GM19455 (cell line): ENCODE results near the gene MUSK.
A peak's percentile ranks its signal among the peaks of the same experiment; 100 is the strongest.

Experiments
- ATAC-seq: cut with Tn5 transposase; IDR thresholded peaks from one replicate; pipeline ENCODE4 v1.9.1; 2021; ENCODE audit not compliant: unreplicated experiment

The MUSK gene

DNA sequence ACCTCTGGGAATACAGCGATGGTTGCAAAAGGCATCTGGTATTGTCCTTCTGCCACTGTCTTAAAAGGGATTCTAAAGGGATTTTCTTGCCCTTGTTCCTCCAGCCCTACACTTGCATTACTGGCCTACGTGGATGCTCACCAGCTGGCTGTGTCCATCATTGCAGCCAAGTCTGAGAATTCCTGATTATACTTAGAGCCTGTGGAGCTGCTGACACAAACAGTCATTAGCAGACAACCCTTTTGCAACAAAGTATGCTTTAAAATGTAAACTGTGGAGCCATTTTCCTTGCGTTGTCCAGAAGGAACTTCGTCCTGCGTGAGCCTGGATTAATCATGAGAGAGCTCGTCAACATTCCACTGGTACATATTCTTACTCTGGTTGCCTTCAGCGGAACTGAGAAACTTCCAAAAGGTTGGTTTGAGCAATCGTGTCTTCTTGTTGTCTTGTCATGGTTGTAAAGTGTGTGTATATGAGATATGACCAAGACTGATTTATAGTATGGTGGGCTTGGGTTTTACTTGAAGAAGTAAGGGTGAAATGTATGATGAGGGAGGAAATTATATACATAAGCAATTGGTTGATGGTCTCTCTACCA lies at the start of gene MUSK:
TSS of gene MUSK (plus strand) at position 222 of the 598 bp plus-strand sequence. CDS start at position 336, 114 bp downstream.
- ATAC-seq, result no peak

DNA sequence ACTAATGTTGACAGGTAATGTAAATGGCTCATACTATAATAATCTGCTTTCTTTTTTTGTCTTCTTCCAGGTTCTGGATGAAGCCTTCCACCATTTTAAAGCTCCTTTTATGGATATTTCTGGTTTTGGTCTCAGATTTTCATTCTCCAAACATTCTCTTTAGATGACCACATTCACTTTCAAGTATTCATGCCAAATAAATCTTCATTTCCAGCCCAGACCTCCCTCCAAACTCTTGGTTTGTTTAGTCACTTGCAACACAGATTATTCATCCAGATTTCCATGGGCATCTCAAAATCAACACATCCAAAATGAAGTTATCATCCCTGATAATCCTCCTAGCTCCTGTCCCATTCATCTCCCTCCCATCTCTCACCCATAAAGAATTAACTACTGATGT lies 48.8 kb upstream of the MUSK start:
- no peak for ATAC-seq

DNA sequence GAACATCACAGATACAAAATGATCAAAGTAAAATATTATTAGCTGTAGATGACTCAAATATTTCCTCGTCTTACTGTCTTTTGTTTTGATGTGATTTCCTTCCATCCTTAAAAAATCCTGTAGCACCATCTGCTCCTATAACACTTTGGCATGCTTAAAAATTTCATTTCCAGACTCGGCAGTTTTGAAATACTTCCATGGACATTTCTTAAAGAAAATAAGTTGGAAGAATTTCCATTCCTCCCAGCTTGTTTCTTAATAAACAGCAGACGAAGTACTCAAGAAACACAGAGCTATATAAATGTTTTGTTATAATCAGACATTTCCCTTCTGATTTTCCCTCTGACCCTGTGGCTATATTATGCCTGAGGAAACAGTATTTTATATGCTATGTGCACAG lies 47.9 kb upstream of the MUSK start:
- no peak for ATAC-seq

DNA sequence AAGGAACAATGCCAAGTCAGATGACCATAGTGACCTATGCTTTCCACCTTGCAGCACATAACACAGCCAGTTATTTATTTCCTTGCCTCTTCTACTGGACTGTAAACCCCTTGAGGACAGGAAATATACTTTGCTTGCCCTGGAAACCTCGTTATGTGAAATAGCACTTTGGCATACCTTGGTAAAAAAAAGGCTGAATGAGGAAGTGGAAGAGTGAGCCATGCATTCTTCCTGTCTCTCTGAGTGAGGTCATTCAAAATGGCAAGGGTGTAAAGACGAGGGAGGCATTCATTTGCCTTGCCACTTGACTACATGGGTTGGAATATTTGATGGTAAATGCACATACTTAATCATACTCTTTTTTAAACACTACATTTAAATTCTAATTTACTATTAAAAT lies 46.2 kb upstream of the MUSK start:
- ATAC-seq, result no peak

DNA sequence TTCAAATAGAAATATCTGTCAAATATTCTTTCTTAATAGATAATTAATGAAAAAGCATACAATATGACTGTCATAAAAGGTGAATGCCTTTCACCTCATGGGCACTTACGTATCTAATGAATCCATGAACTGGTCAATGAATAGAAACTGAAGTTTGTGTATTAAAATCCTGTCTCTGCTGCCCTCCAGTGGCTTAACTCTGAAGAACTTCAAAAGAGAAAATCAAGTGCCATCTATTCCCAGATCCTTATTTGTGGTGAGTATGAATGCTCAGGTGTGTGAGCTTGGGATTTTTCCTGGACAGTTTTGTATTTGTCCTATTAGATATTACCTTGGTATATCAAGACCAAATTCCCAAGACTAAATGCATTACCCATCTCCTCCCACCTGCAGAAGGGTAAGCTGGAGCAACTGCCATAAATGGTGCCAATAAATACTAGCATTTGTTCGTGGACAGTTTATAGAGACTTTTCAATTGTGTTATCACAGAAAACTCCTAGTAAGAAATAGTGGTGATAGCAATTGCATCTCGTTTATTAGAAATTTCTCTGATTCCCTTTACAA lies 45.0 kb upstream of the MUSK start:
- ATAC-seq, result no peak

DNA sequence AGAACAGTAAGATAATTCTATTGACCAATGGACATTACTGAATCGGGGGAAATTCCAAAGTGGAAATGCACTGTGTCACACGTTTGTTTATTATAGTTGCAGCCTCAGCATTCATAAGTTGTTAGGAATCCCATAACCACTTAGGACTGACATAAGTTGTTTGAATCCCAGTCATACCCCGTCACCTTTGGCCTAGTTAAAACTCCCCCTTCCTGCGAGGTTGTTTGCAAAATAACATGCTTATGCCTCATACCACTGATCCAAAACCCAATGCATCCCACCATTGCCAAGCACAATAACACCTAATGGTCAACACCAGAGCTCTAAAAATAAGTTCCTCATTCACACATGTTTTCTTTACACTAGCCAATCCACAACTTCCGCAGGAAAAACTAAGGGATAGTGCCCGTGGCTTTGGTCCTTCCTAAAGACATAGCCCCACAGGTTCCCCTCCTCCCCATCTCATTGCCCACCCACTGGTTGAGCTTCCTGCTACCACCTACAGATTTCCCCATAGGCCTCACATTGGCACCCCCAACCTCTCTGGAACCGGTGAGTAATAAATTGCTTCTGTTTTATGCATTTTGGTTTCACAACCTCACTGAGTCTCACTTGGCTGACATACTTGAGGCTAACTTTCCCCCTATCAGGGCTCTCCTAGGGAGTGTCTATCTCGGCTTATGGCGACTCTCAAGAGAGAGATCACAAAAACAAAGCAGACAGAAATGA lies 42.3 kb upstream of the MUSK start:
- peak; percentile 97 for ATAC-seq

DNA sequence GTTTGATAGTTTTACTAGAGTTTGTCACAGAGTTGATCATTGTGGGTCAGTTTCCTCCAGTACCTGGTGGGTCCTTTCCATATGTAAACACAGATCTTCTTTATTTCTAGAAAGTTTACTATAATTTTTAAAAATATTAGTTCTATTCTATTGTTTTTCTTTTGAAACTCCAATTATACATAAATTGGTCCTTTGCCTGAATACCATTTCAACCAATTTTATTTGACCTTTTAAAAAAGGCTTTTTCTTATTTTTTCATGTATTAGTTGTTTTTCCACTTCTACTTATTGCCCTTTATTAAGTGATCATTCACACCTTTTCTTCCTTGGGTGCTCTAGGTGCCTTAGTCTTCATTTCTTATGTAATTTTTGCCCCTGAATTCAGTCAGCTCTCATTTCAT lies 33.0 kb upstream of the MUSK start:
- ATAC-seq, result no peak

DNA sequence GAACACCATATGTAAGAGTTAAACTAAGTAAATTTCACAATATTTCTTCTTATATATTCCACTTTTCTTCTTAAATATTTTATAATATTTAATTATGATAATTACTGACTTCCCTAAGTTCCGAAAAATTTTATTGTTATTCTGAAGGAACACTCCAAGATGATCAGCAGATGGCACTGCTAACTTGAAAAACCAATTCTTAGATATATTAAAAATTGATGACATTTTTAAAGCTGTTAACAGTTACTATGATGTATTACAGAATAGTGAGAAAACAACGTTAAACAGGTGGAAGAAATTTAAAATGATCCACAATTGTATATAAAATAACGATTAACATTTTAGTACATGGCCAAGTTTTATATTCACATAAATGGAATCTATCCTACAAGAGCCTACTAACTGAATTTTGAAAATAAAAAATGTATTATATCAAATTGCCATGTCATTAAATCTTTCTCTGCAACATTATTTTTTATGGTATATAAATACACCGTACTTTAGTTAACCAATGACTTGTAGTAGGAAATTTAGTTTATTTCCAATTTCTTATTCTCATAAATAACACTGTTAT lies 30.1 kb upstream of the MUSK start:
- ATAC-seq, result no peak

DNA sequence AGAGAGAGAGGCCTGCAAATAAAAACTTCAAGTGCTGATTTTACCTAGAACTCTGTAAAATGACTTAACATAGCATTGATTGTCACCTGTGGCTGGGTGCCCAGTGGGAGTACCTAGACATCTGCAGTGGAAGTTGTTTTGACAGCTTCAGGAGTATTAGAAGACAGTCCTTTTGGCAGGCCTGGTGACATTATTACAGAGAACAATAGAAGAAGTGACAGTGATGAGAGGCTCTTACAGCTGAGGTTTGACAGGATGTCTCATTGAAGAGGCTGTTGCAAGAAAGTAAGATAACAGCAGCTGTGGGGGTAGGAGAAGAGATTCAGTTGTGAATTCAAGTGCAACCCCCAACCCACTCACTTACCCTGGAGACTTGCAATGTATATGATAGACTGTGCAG lies 27.9 kb upstream of the MUSK start:
- ATAC-seq, result no peak

DNA sequence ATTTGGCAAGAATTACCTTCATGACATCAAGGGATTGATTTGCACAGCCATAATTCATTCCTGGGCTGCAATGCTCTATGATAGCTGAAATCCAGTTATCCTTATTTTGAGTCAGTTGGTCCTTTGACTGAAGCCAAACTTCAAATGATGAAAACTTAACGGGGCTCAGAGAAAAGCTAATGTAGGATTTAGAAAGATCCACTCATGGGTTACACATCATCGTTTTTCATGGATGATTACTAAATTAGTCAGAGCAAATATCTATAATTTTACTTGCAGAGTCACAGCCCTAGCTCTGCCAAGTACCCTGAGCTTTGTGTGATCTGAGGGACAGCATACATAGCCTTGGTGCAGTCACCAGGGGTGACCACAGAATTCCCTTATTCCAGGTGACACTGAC lies 27.3 kb upstream of the MUSK start:
- no peak for ATAC-seq

DNA sequence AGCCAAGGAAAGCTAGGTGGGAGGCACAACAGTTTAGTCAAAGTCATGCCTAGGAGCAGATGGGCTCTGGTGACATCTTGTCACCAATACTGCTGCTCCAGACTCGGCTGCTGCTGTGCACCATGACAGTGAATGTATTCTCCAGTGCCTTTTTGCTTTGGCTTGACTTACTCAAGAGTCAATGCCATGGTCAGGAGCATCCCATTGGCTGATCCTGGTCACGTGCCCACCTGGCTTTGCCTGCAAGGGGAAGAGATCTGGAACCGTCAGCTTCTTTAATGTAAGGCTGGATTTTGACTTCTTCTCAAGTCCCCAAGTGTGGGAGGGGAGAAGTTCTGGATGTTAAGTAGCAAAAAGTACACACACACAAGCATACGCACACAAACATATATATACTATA lies 19.9 kb upstream of the MUSK start:
- no peak for ATAC-seq

DNA sequence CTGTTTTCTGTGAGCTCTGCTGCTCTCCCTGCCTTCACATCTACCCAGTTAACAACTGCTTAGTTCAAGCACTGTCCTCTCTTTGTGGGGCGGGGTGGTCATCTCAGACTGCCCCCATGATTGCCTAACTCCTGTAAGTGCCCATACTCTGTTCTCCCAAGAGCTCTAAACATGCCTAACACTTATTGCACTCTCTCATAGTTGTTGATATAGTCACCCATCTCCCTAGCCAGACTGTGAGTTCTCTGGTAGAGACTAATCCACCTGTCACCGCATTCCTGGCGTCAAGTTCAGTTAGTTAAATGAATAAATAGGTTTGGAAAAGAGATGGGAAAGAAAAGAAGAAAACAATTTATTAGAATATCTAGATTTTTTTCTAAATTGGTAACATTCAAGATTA lies 18.3 kb upstream of the MUSK start:
- ATAC-seq, result no peak

DNA sequence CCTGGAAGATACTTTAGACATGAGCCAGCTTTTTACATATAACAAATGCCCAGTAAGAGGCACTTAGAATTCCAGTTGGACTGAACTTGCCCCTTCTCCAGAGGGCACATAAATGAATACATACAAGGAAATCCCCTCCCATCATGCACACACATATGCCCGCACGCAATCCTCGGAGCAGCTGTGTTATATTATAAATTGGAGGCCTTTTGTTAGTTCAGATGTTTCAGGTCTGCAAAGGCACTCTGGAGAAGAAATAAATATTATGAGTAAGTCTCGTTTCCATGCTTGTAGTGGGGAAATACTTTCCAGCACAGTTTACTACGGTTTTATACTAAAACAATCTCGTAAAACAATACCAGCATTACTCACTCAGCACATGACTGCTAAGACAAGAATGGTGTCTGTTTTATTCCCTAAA lies 17.6 kb upstream of the MUSK start:
- ATAC-seq, result no peak

DNA sequence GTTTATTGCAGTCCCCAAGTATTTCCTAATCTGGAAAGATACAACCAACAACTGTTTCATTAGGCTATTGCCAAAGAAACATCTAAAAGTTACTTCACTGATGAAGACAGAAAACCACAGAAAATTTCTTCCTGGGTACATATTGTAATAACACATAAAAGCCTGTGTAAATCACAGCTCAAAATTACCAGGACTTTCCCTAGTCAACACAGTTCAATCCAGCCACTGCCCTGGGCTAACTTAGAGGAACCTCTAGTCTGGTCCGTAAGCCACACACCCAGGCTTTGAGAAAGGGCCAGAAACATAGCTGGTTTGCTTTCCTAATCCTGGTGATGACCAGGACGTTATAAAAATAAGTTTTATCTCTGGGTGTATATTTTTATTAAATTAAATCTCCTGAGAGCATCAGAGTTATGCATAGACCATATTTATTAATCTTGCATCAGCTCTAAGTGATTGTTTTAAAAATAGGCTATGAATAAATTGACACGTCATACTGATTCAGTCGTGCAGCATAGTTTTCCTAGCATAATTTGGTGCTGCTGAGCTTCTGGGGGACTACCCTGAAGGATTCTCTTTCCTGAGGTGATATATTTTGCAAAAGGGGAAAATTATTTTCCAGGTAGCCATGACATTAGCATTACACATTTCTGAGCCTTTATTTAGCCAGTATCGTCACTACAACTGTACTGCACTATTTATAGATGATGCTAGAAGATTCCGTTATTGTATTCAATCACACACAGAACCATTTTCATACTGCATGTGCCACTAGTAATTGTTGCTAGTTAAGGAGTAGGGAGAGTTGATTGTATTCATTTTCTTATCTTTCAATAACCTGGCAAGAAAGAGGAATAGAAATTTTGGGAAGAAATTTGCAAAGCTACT lies 12.6 kb upstream of the MUSK start:
- no peak for ATAC-seq

DNA sequence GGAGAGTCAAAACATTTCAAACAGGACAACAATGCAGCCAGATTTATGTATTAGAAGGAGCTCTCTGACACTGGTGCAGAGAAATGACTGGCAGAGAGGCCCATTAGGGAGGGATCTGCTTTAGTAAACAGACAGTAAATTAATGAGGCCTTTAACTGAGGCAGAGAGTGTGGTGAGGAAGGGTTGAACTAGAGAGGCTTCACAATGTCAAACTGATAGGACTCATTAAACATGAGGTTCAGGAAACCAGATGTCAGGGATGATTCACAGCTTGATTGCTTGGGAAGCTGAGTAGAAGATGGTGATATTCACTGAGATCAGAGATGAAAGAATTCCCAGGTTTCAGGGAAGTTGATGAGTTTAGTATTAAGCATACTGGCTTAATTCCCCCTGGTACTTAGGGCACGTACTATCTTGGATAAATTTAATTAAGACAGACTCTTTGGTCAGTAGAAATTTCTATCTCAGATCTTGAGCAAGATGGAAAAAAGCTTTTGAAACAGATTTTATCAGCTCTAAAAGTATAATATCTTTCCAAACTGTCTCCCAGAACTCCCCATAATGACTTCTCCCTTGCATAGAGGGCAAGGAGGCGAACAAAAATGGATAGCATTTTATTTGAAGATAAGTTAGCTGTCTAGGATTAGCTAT lies 8.6 kb upstream of the MUSK start:
- no peak for ATAC-seq

DNA sequence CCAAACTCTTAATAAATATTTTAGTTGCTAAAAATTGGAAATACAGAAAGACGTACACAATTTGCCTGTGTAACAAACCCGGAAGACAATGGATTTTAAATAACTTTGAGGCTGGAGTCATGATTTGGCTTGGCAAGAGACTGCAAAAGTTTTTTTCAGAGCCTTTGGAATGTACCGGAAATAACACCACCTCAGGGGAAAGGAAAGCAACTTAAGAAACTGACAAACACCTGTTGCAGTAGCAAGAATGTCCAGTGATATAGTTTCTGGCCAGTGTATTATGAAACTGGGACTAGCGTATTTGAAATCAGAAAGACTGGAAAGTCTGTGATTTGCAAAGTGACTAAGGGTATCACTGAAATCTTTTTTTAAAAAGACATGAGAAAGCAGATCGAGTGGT lies 842 bp downstream of the MUSK start:
- ATAC-seq, result no peak

DNA sequence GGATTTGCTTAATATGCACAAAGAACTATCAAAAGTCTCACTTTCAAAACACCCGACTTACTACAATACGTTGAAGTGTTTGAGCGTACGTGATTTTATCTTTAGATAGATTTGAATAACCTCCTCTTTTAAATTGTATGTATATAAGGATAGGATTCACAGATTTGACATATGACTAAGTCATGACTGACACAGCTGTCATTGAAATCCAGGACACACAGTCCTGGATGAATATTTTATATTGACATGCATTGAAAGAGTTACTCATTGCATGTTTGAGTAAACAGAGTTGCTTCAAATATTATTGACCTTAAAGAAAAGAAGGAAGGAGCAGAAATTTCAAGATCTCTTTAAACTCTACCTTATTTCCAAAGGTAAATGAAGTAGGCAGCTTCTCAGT lies 3.3 kb downstream of the MUSK start:
- no peak for ATAC-seq

DNA sequence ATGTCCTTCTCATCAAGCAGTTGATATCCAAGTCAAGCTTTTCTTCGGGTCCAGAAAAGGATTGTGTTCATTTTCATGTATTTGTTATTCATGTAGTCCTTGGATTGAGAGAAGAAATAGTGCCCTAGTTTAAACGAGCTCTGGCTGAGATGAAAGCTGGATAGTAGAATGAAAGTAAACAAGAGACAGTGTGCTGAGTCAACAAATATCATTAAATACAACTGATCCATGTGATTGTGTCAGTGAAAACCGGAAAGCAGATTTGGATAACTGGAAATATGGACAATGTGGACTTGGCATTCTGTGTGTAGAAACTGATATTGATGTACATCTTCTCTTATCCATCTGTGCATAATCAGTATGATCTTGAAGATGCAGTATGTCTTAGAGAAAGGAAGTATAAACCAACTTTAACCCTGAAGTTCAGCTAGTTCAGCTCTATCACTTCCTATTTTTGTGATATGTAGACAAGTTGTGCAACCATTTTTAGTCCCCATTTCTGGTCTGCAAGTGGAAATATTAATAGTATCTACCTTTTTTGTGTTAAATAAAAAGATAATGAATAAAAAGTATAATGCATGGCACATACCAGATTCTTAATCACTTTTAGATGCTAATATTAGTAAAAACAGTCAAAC lies 4.4 kb downstream of the MUSK start:
- ATAC-seq, result no peak

DNA sequence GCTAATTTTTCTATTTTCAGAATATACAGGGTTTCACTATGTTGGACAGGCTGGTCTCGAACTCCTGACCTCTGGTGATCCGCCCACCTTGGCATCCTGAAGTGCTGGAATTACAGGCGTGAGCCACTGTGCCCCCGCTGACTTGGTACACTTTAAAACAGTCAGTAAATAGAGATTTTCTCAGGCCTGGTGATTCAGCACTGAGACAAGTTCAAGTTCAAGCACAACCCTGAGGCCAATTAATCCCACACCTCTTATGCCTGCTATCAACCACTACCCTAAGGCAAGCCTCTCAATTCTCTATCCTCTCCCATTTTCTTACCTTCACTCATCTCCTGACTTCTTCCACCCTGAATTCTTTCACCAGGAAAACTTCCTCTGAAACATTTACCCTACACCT lies 18.9 kb downstream of the MUSK start:
- ATAC-seq, result no peak

DNA sequence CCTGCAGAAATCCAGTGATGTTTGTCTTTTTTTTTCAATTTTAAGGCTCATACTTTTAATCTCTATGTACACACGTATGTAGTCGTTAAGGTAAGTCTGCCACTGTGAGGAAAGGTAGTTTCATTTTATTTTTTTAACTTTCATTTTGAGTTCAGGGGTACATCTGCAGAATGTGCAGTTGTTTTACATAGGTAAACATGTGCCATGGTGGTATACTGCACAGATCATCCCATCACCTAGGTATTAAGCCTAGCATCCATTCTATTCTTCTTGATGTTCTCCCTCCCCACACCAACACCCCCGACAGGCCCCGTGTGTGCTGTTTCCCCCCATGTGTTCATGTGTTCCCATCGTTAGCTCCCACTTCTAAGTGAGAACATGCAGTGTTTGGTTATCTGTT lies 19.7 kb downstream of the MUSK start:
- ATAC-seq, result no peak
